ENCODE results near the gene TENT4B. TPM values are rescaled to one million over a fixed set of nuclear protein-coding genes. Genes with fewer than 3 reads are reported as not detected.

Gene TENT4B
- total RNA-seq, 6 donors from 2014 or later, result 7.2 to 19.2 (median 10.6) TPM

DNA sequence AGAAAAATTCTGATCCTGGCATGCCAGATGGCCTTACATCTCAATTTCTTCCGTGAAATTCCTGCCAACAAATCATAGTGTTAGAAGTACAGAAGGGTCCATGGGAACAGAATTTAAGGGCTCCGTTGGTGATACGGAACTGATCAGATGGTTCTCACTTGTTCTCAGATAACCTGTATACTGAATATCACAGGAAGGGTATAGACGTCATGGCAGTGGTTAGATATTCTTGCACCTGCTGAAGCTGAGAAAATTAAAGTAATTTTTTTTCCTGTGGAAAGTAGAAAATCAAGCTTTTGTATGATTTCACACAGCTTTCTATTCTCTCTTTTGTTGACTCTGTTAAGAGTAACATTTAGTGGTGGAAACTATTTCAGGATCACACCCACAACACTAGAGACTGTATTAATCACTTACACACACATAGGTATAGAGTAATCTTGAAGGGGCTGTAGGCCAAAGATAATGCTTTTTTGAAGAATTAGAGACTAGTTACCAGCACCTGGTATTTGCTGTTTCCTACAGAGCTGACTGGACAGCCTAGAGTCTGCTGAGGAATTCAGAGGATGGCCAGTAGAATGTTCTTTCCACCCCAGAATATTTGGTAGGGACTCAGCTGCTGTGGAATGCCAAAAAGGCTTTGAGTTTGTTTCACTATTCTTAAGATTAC lies 7.5 kb downstream of the TENT4B start:
- ATAC-seq (ENCODE audit: low FRiP score in 2 of 2) (peak in 1 of 2 donors; percentile 51), DNase-seq (no peak)
- H3K4me3 ChIP-seq, result no peak overlapping the region
- H3K36me3 ChIP-seq, result no peaks in the 10 kb centered on the region
- WGBS, 2 donors, result 77 to 82% methylated on average over 4 of the region's 4 CpGs
- H3K27ac ChIP-seq, result peak overlapping the region in 2 of 4 donors; percentile 17 to 34
- H3K9me3 ChIP-seq, result no peaks in the 10 kb centered on the region
- H3K27me3 ChIP-seq, result no peaks in the 10 kb centered on the region
- TF ChIP-seq POLR2AphosphoS5 (IDR thresholded peaks at IDR 0.05) (no peak), EP300 (IDR thresholded peaks at IDR 0.05) (no peak), POLR2A (IDR thresholded peaks at IDR 0.05) (no peak)
- peaks cover 11 to 35% (median 28%) of the 10 kb centered on the region in 4 donors for H3K4me1 ChIP-seq

DNA sequence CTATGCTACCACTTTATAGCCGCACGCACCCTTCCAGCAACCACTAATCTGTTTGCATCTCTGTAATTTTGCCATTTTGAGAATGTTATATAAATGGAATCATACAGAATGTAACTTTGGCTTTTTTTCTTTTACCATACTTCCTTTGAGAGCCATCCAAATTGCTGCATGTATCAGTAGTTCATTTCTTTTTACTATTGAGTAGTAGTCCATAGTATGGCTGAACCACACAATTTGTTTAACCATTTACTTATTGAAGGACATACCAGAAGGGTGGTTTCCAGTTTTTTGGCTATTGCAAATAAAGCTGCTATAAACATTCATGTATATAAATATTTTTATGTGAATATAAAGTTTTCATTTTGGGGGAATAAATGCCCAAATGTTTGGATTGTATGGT lies 8.8 kb downstream of the TENT4B start:
- no peak overlapping the region for H3K4me3 ChIP-seq
- H3K27me3 ChIP-seq, result no peaks in the 10 kb centered on the region
- H3K4me1 ChIP-seq, result peaks cover 0 to 26% (median 19%) of the 10 kb centered on the region in 4 donors
- H3K9me3 ChIP-seq, result no peaks in the 10 kb centered on the region
- TF ChIP-seq, protein P1, sequence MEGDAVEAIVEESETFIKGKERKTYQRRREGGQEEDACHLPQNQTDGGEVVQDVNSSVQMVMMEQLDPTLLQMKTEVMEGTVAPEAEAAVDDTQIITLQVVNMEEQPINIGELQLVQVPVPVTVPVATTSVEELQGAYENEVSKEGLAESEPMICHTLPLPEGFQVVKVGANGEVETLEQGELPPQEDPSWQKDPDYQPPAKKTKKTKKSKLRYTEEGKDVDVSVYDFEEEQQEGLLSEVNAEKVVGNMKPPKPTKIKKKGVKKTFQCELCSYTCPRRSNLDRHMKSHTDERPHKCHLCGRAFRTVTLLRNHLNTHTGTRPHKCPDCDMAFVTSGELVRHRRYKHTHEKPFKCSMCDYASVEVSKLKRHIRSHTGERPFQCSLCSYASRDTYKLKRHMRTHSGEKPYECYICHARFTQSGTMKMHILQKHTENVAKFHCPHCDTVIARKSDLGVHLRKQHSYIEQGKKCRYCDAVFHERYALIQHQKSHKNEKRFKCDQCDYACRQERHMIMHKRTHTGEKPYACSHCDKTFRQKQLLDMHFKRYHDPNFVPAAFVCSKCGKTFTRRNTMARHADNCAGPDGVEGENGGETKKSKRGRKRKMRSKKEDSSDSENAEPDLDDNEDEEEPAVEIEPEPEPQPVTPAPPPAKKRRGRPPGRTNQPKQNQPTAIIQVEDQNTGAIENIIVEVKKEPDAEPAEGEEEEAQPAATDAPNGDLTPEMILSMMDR (IDR thresholded peaks at IDR 0.05), result no peak
- no peak for TF ChIP-seq EP300 (IDR thresholded peaks at IDR 0.05)
- no peak for TF ChIP-seq POLR2A (IDR thresholded peaks at IDR 0.05)
- TF ChIP-seq POLR2AphosphoS5 (IDR thresholded peaks at IDR 0.05), result no peak
- no peaks in the 10 kb centered on the region for H3K36me3 ChIP-seq
- DNase-seq (no peak), ATAC-seq (ENCODE audit: low FRiP score in 2 of 2) (no peak)
- 95 to 97% methylated on average over 2 of the region's 2 CpGs for WGBS, 2 donors
- H3K27ac ChIP-seq, result no peak overlapping the region

DNA sequence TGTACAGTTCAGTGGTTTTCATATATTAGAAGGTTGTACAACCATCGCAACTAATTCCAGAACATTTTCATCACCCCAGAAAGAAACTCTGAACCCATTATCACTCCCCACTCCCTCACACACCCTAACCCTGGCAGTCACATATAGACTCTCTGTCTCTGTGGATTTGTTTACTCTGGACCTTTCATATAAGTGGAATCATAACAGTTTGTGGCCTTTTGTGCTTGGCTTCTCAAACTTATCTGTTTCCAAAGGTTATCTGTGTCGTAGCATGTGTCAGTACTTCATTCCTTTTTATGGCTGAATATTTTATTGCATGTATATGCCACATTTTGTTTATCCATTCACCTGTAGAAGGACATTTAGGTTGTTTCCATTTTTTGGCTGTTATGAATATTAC lies 12.4 kb downstream of the TENT4B start:
- Histone ChIP-seq H3K36me3 (no peaks in the 10 kb centered on the region), H3K4me1 (peaks cover 0 to 41% (median 26%) of the 10 kb centered on the region in 4 donors), H3K27me3 (no peaks in the 10 kb centered on the region), H3K27ac (no peak overlapping the region), H3K9me3 (no peaks in the 10 kb centered on the region), H3K4me3 (no peak overlapping the region)
- ATAC-seq (ENCODE audit: low FRiP score in 2 of 2) (no peak), DNase-seq (no peak)
- WGBS, 2 donors, result 95% methylated on average over 2 of the region's 2 CpGs
- TF ChIP-seq, protein P1 (IDR thresholded peaks at IDR 0.05), result no peak
- TF ChIP-seq POLR2A (IDR thresholded peaks at IDR 0.05), result no peak
- TF ChIP-seq EP300 (IDR thresholded peaks at IDR 0.05), result no peak
- no peak for TF ChIP-seq POLR2AphosphoS5 (IDR thresholded peaks at IDR 0.05)

GRCh38 chr16:50166511-50167500 lies 13.7 kb downstream of the TENT4B start:
- H3K27me3 ChIP-seq, result no peaks in the 10 kb centered on the region
- no peak overlapping the region for H3K4me3 ChIP-seq
- no peak for ATAC-seq (ENCODE audit: low FRiP score in 2 of 2)
- no peaks in the 10 kb centered on the region for H3K9me3 ChIP-seq
- DNase-seq, result no peak
- WGBS, 2 donors, result 73 to 75% methylated on average over 9 of the region's 9 CpGs
- peaks cover 0 to 35% (median 22%) of the 10 kb centered on the region in 4 donors for H3K4me1 ChIP-seq
- H3K36me3 ChIP-seq, result no peaks in the 10 kb centered on the region
- TF ChIP-seq POLR2AphosphoS5 (IDR thresholded peaks at IDR 0.05) (no peak), POLR2A (IDR thresholded peaks at IDR 0.05) (no peak), EP300 (IDR thresholded peaks at IDR 0.05) (no peak)
- TF ChIP-seq, protein P1 (IDR thresholded peaks at IDR 0.05), result no peak
- no peak overlapping the region for H3K27ac ChIP-seq

DNA sequence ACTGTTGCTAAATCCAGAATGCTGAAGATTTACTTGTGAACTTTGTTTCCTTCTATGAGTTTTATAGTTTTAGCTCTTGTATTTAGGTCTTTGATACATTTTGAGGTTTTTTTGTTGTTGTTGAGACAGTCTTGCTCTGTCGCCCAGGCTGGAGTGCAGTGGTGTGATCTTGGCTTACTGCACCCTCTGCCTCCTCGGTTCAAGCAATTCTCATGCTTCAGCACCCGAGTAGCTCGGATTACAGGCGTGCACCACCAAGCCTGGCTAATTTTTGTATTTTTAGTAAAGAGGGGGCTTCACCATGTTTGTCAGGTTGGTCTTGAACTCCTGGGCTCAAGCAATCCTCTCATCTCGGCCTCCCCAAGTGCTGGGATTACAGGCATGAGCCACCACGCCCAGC lies 14.4 kb downstream of the TENT4B start:
- no peak for ATAC-seq (ENCODE audit: low FRiP score in 2 of 2)
- no peaks in the 10 kb centered on the region for H3K9me3 ChIP-seq
- peaks cover 0 to 37% (median 22%) of the 10 kb centered on the region in 4 donors for H3K4me1 ChIP-seq
- H3K4me3 ChIP-seq, result no peak overlapping the region
- no peak for DNase-seq
- no peaks in the 10 kb centered on the region for H3K27me3 ChIP-seq
- WGBS, 2 donors, result 79 to 87% methylated on average over 7 of the region's 7 CpGs
- no peaks in the 10 kb centered on the region for H3K36me3 ChIP-seq
- H3K27ac ChIP-seq, result no peak overlapping the region
- TF ChIP-seq, protein P1 (IDR thresholded peaks at IDR 0.05), result no peak
- TF ChIP-seq POLR2AphosphoS5 (IDR thresholded peaks at IDR 0.05) (no peak), EP300 (IDR thresholded peaks at IDR 0.05) (no peak), POLR2A (IDR thresholded peaks at IDR 0.05) (no peak)

All from upper lobe of left lung (tissue), 6 donors.